ENCODE data around the gene ATAD1. TPM values are rescaled to one million over a fixed set of nuclear protein-coding genes. Genes with fewer than 3 reads are reported as not detected.
A peak's percentile ranks its signal among the peaks of the same experiment; 100 is the strongest.

The ATAD1 gene
- total and polyA plus RNA-seq, 10 of the 15 experiments (the other 5 are each of a cell fraction or from before 2014, with no cell fraction given): 24.7 to 59.3 (median 41.1) TPM

DNA sequence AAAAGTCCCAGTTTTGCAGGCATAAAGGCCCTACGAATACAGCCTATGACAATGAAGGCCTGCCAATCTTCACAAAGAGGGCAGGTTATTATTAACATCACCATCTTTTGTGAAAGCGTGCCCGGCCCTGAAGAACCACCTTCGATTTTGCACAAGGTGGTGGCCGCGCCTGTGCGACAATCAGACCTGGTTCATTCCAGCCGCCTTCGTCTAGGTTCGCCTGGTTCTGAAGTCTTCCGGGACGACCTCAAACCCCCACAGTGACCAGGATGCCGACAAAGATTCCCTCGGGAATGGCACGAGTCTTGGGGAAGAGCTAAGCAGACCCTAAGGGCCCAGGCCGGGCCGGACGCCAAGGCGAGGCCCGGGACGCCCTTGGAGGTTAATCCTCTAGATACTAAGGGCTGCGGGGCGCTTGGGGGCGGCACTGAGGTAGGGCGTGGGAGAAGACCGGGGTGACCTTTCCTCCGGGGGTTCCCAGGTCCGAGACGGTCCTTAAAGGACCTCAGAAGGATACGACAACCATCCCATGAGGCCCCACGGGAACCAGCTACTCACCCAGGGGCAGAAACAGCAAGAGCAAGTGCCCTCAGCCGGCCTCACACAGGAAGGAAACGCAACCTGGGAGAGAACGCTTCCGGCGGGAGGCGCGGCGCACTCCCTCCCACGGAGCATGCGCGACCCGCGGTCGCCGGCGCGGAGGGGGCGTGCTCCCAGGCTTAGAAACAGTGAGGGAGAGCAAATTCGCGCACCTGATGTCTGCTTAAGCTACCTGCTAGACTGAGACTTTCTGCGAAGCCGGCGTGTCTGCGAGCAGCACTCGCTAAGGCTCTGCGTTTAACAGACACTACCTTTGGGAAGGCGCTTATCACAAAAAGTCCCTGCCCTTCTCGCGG is at the start of gene ATAD1 (continued):
- TF ChIP-seq ZNF217 (IDR thresholded peaks at IDR 0.05) (no peak), POLR2AphosphoS5 (IDR thresholded peaks at IDR 0.05; ENCODE audit: low read length) (peak; percentile 91), NFYB (IDR thresholded peaks at IDR 0.05; ENCODE audit: insufficient read depth, low read depth, low read length) (no peak), RFX5 (IDR thresholded peaks at IDR 0.05; ENCODE audit: low read depth, low read length) (no peak), CREM (IDR thresholded peaks at IDR 0.05; ENCODE audit: low read depth) (no peak), DPF2 (IDR thresholded peaks at IDR 0.05) (0 out of 2 replicates have a peak, but pooled peaks have one; percentile 33), SMC3 (IDR thresholded peaks at IDR 0.05; ENCODE audit: borderline replicate concordance, low read length) (peak; percentile 7; the same call in 1 of the 2 replicates), FOXK2 (IDR thresholded peaks at IDR 0.05) (no peak), POLR2A (IDR thresholded peaks at IDR 0.05; ENCODE audit: low read depth, low read length) (peak; percentile 88), RAD51 (IDR thresholded peaks at IDR 0.05) (no peak), RBBP5 (conservative IDR thresholded peaks at IDR 0.05) (no peak), SREBF2 (IDR thresholded peaks at IDR 0.05; ENCODE audit: low read length) (no peak), CEBPB (IDR thresholded peaks at IDR 0.05; ENCODE audit: borderline replicate concordance in 1 of 2, low read depth in 2 of 2, low read length in 2 of 2) (no peak), CHD1 (IDR thresholded peaks at IDR 0.05; ENCODE audit: low read depth, low read length) (no peak)
- TF ChIP-seq, protein P1, sequence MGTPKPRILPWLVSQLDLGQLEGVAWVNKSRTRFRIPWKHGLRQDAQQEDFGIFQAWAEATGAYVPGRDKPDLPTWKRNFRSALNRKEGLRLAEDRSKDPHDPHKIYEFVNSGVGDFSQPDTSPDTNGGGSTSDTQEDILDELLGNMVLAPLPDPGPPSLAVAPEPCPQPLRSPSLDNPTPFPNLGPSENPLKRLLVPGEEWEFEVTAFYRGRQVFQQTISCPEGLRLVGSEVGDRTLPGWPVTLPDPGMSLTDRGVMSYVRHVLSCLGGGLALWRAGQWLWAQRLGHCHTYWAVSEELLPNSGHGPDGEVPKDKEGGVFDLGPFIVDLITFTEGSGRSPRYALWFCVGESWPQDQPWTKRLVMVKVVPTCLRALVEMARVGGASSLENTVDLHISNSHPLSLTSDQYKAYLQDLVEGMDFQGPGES (IDR thresholded peaks at IDR 0.05): no peak
- TF ChIP-seq, protein P2, sequence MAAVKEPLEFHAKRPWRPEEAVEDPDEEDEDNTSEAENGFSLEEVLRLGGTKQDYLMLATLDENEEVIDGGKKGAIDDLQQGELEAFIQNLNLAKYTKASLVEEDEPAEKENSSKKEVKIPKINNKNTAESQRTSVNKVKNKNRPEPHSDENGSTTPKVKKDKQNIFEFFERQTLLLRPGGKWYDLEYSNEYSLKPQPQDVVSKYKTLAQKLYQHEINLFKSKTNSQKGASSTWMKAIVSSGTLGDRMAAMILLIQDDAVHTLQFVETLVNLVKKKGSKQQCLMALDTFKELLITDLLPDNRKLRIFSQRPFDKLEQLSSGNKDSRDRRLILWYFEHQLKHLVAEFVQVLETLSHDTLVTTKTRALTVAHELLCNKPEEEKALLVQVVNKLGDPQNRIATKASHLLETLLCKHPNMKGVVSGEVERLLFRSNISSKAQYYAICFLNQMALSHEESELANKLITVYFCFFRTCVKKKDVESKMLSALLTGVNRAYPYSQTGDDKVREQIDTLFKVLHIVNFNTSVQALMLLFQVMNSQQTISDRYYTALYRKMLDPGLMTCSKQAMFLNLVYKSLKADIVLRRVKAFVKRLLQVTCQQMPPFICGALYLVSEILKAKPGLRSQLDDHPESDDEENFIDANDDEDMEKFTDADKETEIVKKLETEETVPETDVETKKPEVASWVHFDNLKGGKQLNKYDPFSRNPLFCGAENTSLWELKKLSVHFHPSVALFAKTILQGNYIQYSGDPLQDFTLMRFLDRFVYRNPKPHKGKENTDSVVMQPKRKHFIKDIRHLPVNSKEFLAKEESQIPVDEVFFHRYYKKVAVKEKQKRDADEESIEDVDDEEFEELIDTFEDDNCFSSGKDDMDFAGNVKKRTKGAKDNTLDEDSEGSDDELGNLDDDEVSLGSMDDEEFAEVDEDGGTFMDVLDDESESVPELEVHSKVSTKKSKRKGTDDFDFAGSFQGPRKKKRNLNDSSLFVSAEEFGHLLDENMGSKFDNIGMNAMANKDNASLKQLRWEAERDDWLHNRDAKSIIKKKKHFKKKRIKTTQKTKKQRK (IDR thresholded peaks at IDR 0.05; ENCODE audit: low read depth, low read length): no peak
- TF ChIP-seq, protein P3, sequence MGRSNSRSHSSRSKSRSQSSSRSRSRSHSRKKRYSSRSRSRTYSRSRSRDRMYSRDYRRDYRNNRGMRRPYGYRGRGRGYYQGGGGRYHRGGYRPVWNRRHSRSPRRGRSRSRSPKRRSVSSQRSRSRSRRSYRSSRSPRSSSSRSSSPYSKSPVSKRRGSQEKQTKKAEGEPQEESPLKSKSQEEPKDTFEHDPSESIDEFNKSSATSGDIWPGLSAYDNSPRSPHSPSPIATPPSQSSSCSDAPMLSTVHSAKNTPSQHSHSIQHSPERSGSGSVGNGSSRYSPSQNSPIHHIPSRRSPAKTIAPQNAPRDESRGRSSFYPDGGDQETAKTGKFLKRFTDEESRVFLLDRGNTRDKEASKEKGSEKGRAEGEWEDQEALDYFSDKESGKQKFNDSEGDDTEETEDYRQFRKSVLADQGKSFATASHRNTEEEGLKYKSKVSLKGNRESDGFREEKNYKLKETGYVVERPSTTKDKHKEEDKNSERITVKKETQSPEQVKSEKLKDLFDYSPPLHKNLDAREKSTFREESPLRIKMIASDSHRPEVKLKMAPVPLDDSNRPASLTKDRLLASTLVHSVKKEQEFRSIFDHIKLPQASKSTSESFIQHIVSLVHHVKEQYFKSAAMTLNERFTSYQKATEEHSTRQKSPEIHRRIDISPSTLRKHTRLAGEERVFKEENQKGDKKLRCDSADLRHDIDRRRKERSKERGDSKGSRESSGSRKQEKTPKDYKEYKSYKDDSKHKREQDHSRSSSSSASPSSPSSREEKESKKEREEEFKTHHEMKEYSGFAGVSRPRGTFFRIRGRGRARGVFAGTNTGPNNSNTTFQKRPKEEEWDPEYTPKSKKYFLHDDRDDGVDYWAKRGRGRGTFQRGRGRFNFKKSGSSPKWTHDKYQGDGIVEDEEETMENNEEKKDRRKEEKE (IDR thresholded peaks at IDR 0.05): no peak
- TF ChIP-seq, protein P4, sequence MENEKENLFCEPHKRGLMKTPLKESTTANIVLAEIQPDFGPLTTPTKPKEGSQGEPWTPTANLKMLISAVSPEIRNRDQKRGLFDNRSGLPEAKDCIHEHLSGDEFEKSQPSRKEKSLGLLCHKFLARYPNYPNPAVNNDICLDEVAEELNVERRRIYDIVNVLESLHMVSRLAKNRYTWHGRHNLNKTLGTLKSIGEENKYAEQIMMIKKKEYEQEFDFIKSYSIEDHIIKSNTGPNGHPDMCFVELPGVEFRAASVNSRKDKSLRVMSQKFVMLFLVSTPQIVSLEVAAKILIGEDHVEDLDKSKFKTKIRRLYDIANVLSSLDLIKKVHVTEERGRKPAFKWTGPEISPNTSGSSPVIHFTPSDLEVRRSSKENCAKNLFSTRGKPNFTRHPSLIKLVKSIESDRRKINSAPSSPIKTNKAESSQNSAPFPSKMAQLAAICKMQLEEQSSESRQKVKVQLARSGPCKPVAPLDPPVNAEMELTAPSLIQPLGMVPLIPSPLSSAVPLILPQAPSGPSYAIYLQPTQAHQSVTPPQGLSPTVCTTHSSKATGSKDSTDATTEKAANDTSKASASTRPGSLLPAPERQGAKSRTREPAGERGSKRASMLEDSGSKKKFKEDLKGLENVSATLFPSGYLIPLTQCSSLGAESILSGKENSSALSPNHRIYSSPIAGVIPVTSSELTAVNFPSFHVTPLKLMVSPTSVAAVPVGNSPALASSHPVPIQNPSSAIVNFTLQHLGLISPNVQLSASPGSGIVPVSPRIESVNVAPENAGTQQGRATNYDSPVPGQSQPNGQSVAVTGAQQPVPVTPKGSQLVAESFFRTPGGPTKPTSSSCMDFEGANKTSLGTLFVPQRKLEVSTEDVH (IDR thresholded peaks at IDR 0.05; ENCODE audit: low read depth, partially characterized antibody): no peak
- TF ChIP-seq, protein P5, sequence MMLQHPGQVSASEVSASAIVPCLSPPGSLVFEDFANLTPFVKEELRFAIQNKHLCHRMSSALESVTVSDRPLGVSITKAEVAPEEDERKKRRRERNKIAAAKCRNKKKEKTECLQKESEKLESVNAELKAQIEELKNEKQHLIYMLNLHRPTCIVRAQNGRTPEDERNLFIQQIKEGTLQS (IDR thresholded peaks at IDR 0.05; ENCODE audit: borderline replicate concordance, extremely low read depth, low read depth, low read length): no peak

Measured in GM12878 (cell line).